A673 (cell line): Measurements from ENCODE around the gene OR10G3.

Source experiments
- CTCF ChIP-seq: fragments of 300-800, 200-600 bp; sonication (generic); conservative IDR thresholded peaks from 2 replicates; pipeline ENCODE4 v1.5.1; 2017; ENCODE audit warnings: low read depth, mild to moderate bottlenecking, antibody characterized with exemption, low read length, moderate library complexity, mixed read lengths
- EZH2 ChIP-seq: fragments of 200-600 bp; sonication (generic); IDR thresholded peaks from 2 replicates; pipeline ENCODE4 v1.6.1; 2017; ENCODE audit warnings: borderline replicate concordance, low read depth, mild to moderate bottlenecking, mixed read lengths, antibody characterized with exemption, low read length; ENCODE audit not compliant: poor library complexity, severe bottlenecking

DNA sequence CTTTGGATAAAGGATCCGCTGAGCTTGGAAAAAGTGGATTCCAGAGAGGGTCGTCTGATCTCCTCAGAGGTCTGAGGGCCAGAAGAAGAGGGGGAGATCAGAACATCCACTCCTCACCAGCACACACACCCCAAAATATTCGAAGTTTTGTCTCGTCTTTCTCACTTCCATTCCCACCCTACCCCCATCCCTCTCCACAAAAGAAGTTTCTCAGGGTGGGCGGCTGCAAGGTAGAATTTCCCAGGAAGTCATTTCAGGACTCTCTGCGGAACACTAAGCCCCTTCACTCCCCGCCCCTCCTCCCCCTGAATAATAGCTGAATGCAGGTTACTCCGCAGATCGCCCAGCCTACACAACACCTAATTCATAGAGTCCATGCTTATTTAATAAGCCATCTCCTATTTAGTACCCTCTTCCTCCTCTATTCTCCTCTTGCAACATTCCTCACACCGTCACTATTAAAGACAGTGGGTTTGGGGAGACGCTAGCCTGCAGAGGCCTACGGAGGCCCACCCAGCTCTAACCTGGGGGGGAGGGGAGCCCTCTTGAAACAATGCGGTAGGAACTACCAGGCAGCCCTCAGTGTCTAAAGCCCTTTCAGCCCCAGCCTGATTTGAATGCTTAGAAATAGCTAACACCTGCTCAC, 53.1 kb downstream of the OR10G3 start:
- TF ChIP-seq EZH2 (no peak), CTCF (no peak)
